H9 (cell line): ENCODE results near the gene UPF1. TPM values are rescaled to one million over a fixed set of nuclear protein-coding genes. Genes with fewer than 3 reads are reported as not detected.

Experiments used
- total RNA-seq: library from RNA; stranded (reverse); gene quantifications from 2 replicates; pipeline ENCODE4 v1.2.1, GENCODE V29; 2021

UPF1 gene
- total RNA-seq, 1 experiment from 2014 or later: 85.4 TPM

Other genes with a start within 250 kb of the UPF1 start
- 72.3 and 79.0 TPM in 2 replicates for gene REX1BD, start 243.2 kb upstream of the UPF1 start, total RNA-seq
- 13.9 and 16.2 TPM in 2 replicates for gene CRLF1, start 225.2 kb upstream of the UPF1 start, total RNA-seq
- gene TMEM59L, start 219.1 kb upstream of the UPF1 start, total RNA-seq: 11.2 and 12.0 TPM in 2 replicates
- 9.8 and 10.7 TPM in 2 replicates for gene KLHL26, start 194.9 kb upstream of the UPF1 start, total RNA-seq
- gene CRTC1, start 148.3 kb upstream of the UPF1 start, total RNA-seq: 19.0 and 19.1 TPM in 2 replicates
- gene COMP, start 40.7 kb upstream of the UPF1 start, total RNA-seq: 0.15 TPM in 1 of 2 replicates, not detected in the other
- gene CERS1, start 64.2 kb downstream of the UPF1 start, total RNA-seq: 19.3 and 20.3 TPM in 2 replicates
- 185 and 198 TPM in 2 replicates for gene COPE, start 87.4 kb downstream of the UPF1 start, total RNA-seq
- gene DDX49, start 87.8 kb downstream of the UPF1 start, total RNA-seq: 52.3 and 52.4 TPM in 2 replicates
- 19.6 and 20.2 TPM in 2 replicates for gene HOMER3, start 109.3 kb downstream of the UPF1 start, total RNA-seq
- 95.2 and 102 TPM in 2 replicates for gene SUGP2, start 201.6 kb downstream of the UPF1 start, total RNA-seq
- 66.5 and 69.0 TPM in 2 replicates for gene ARMC6, start 201.6 kb downstream of the UPF1 start, total RNA-seq
- 3.6 and 3.7 TPM in 2 replicates for gene SLC25A42, start 232.0 kb downstream of the UPF1 start, total RNA-seq